Activated CD8-positive, alpha-beta memory T cell treated with anti-CD3 and anti-CD28 coated beads for 24 hours (primary cell): ENCODE results near the gene SLC25A33.

ENCODE experiments used
- DNase-seq: peaks from one replicate; pipeline ENCODE4 v3.0.0-alpha.2; 2020

Gene SLC25A33

GRCh38 chr1:9589144-9589718, 50.0 kb downstream of the SLC25A33 start:
- DNase-seq, result peak; percentile 79

- DNase-seq, result no peak
These were observed 50.5 kb downstream of the SLC25A33 start for GRCh38 chr1:9589719-9590157.

- no peak for DNase-seq
These were observed 50.9 kb downstream of the SLC25A33 start for GRCh38 chr1:9590201-9590600.

GRCh38 chr1:9590945-9591668, 51.8 kb downstream of the SLC25A33 start:
- DNase-seq, result no peak

GRCh38 chr1:9591669-9592509, 52.6 kb downstream of the SLC25A33 start:
- no peak for DNase-seq

- DNase-seq, result no peak
These were observed 53.3 kb downstream of the SLC25A33 start for GRCh38 chr1:9592510-9593075.

- no peak for DNase-seq
These were observed 53.9 kb downstream of the SLC25A33 start for GRCh38 chr1:9593147-9593491.

GRCh38 chr1:9593492-9594465, 54.5 kb downstream of the SLC25A33 start:
- DNase-seq, result no peak

GRCh38 chr1:9594471-9595155, 55.3 kb downstream of the SLC25A33 start:
- no peak for DNase-seq

- no peak for DNase-seq
These were observed 56.1 kb downstream of the SLC25A33 start for GRCh38 chr1:9595156-9595967.

GRCh38 chr1:9595968-9596340, 56.7 kb downstream of the SLC25A33 start:
- DNase-seq, result no peak

GRCh38 chr1:9596415-9597123, 57.3 kb downstream of the SLC25A33 start:
- DNase-seq, result no peak

GRCh38 chr1:9597361-9598315, 58.4 kb downstream of the SLC25A33 start:
- no peak for DNase-seq

- DNase-seq, result no peak
These were observed 59.0 kb downstream of the SLC25A33 start for GRCh38 chr1:9598316-9598700.

- no peak for DNase-seq
These were observed 60.5 kb downstream of the SLC25A33 start for GRCh38 chr1:9599741-9600140.

GRCh38 chr1:9600861-9601834, 61.9 kb downstream of the SLC25A33 start:
- no peak for DNase-seq

GRCh38 chr1:9601942-9602793, 62.9 kb downstream of the SLC25A33 start:
- no peak for DNase-seq
